K562 (cell line): Measurements from ENCODE around the gene COG2. TPM values are rescaled to one million over a fixed set of nuclear protein-coding genes. Genes with fewer than 3 reads are reported as not detected.
A peak's percentile ranks its signal among the peaks of the same experiment; 100 is the strongest.

Source experiments
- ATAC-seq: fragments of 200-7000 bp; cut with Tn5 transposase; 3 replicates; pipeline ENCODE4 v1.9.1; 2020; ENCODE audit warnings: moderate library complexity
- BruUV-seq: library from RNA; stranded (reverse); fragments of 400-500 nt; replicated peaks from 2 replicates; lab custom pipeline; 2021; lab: Mats Ljungman, UMichigan
- CTCF ChIA-PET: fragments of 300-600 bp; formaldehyde crosslinking; extraction: SDS; loops from one replicate; lab custom pipeline; 2021; ENCODE audit warnings: low intra/inter-chr PET ratio; lab: Yijun Ruan, JAX
- POLR2A ChIA-PET: fragments of 300-600, 350-650 bp; sonication (Branson Sonifier 250); formaldehyde crosslinking; extraction: SDS; loops from one replicate; lab custom pipeline; 2021; ENCODE audit warnings: antibody characterized with exemption, inconsistent platforms; lab: Yijun Ruan, JAX
- DNase-seq, 4 experiments: peaks; one replicate each; pipeline versions ENCODE4 v3.0.0 to v3.0.0-alpha.2; 2011 to 2018; ENCODE audit warnings: low spot score in 3 of 4, mixed read lengths in 3 of 4; ENCODE audit errors: extremely low read depth in 1 of 4
- FAIRE-seq: peaks from 2 replicates; lab custom pipeline; 2011; peaks lifted over from hg19 to GRCh38; lab: Jason Lieb, UNC
- H2AFZ ChIP-seq: 2 replicates; pipeline ENCODE4 v1.6.0; 2011; ENCODE audit warnings: low read depth, low read length, control low read depth, inconsistent platforms
- H3K27ac ChIP-seq: fragments of 200-600 bp; 3 replicates; pipeline ENCODE4 v1.8.0; 2011; ENCODE audit warnings: low read depth, mild to moderate bottlenecking, control low read depth, inconsistent platforms, low read length, moderate library complexity, mixed read lengths; ENCODE audit errors: extremely low read depth
- H3K27me3 ChIP-seq, 2 experiments: fragments of 300-600 bp in 1 of 2; 2 replicates in 1 of 2; 3 replicates in 1 of 2; pipeline versions ENCODE4 v1.6.0 to v1.8.0; 2011; ENCODE audit warnings: inconsistent platforms in 2 of 2, low read length in 2 of 2, mild to moderate bottlenecking in 1 of 2, mixed read lengths in 1 of 2, moderate library complexity in 1 of 2; ENCODE audit not compliant: control insufficient read depth in 2 of 2, insufficient read depth in 2 of 2
- H3K36me3 ChIP-seq: fragments of 300-600 bp; 3 replicates; pipeline ENCODE4 v1.8.0; 2011; ENCODE audit warnings: mild to moderate bottlenecking, low read length, inconsistent platforms; ENCODE audit not compliant: control insufficient read depth, insufficient read depth
- H3K4me1 ChIP-seq, 2 experiments: fragments of 200-600 bp in 1 of 2; replicated peaks in 1 of 2; 2 replicates in 1 of 2; 3 replicates in 1 of 2; pipeline versions ENCODE4 v1.5.1 to v1.8.0; 2011; ENCODE audit warnings: inconsistent platforms in 2 of 2, low read length in 2 of 2, mild to moderate bottlenecking in 1 of 2, mixed read lengths in 1 of 2, moderate library complexity in 1 of 2; ENCODE audit not compliant: control insufficient read depth in 2 of 2, insufficient read depth in 2 of 2
- H3K4me2 ChIP-seq: 2 replicates; pipeline ENCODE4 v1.6.1; 2011; ENCODE audit warnings: low read length, control low read depth, inconsistent platforms, mixed read lengths; ENCODE audit not compliant: insufficient read depth
- H3K4me3 ChIP-seq: fragments of 200-600 bp; sonication (generic), shearing (Covaris generic); 2 replicates; pipeline ENCODE4 v1.5.1; 2016; ENCODE audit warnings: control low read depth, inconsistent platforms
- H3K79me2 ChIP-seq: fragments of 200-600 bp; 3 replicates; pipeline ENCODE4 v1.8.0; 2011; ENCODE audit warnings: low read length, inconsistent platforms; ENCODE audit not compliant: control insufficient read depth, insufficient read depth
- H3K9ac ChIP-seq, 2 experiments: 2 replicates each; pipeline versions ENCODE4 v1.6.0 to v1.6.1; 2011; ENCODE audit warnings: low read depth in 2 of 2, low read length in 2 of 2, control low read depth in 1 of 2, inconsistent platforms in 1 of 2, mild to moderate bottlenecking in 1 of 2, mixed read lengths in 1 of 2; ENCODE audit not compliant: insufficient read depth in 1 of 2
- H3K9me1 ChIP-seq: one replicate; pipeline ENCODE4 v1.6.0; 2011; ENCODE audit warnings: inconsistent platforms, mild to moderate bottlenecking, low read length, moderate library complexity; ENCODE audit not compliant: control insufficient read depth, insufficient read depth
- H3K9me3 ChIP-seq: replicated peaks from 2 replicates; pipeline ENCODE4 v1.5.1; 2011; ENCODE audit warnings: low read depth, low read length, inconsistent platforms; ENCODE audit not compliant: control insufficient read depth, insufficient read depth
- H4K20me1 ChIP-seq: replicated peaks from 2 replicates; pipeline ENCODE4 v1.6.1; 2011; ENCODE audit warnings: low read length, inconsistent platforms, mixed read lengths; ENCODE audit not compliant: control insufficient read depth, insufficient read depth
- NFIC ChIP-seq: fragments of 450-650 bp; IDR thresholded peaks from 2 replicates; pipeline ENCODE4 v1.6.1; 2017; ENCODE audit warnings: mild to moderate bottlenecking, inconsistent platforms
- SRSF1 ChIP-seq: fragments of 200-400 bp; formaldehyde crosslinking; IDR thresholded peaks from 2 replicates; pipeline ENCODE4 v1.6.1; 2017; ENCODE audit warnings: mild to moderate bottlenecking, low read depth, low read length, moderate library complexity
- ZBTB26 ChIP-seq: fragments of 450-650 bp; formaldehyde crosslinking; IDR thresholded peaks from 2 replicates; pipeline ENCODE4 v1.4.0; 2022; ENCODE audit warnings: missing genetic modification characterization
- WGBS: fragments of 100-300 bp; shearing (Covaris generic); methylation state at CpG from one replicate; pipeline ENCODE4 v1.1.6; 2016; ENCODE audit warnings: low coverage, mixed read lengths; ENCODE audit not compliant: insufficient coverage; ENCODE audit errors: missing lambda C conversion rate; 5-methylcytosine and 5-hydroxymethylcytosine counted together
- in situ Hi-C: fragments of 300-500 bp; cut with MboI; formaldehyde crosslinking; loops from 4 replicates; pipeline ENCODE4 v1.15.0; 2018; ENCODE audit warnings: inconsistent platforms, mixed read lengths
- intact Hi-C: fragments of 100-400 bp; cut with micrococcal nuclease; formaldehyde crosslinking; loops from 2 replicates; pipeline ENCODE4 v1.14.2; 2022
- polyA plus RNA-seq, 8 experiments: library from polyadenylated mRNA; depleted of rRNA in 4 of 8; stranded (reverse) in 5 of 8; unstranded in 3 of 8; fragments of >200 nt; fragmentation: Nextera tagmentation in 2 of 8; fragmentation: Illumina TruSeq in 1 of 8; extraction: Ambion mirVana in 2 of 8; extraction: Trizol in 1 of 8; gene quantifications; 2 replicates each; pipeline versions ENCODE4 v1.2.1 to v1.2.3, GENCODE V29; 2011 to 2014; ENCODE audit warnings: inconsistent platforms in 1 of 8, missing spikeins in 1 of 8
- total RNA-seq, 7 experiments: library from RNA; depleted of rRNA in 6 of 7; stranded (reverse); fragments of >200 nt in 6 of 7; fragmentation: Illumina TruSeq in 2 of 7; extraction: Trizol in 2 of 7; gene quantifications; 2 replicates each; pipeline versions ENCODE4 v1.2.1 to v1.2.3, GENCODE V29; 2011 to 2021; ENCODE audit warnings: low replicate concordance in 1 of 7

Gene COG2
- total and polyA plus RNA-seq, 9 of the 15 experiments (the other 6 are each of a cell fraction or from before 2014, with no cell fraction given), result 22.0 to 51.7 (median 33.3) TPM

GRCh38 chr1:230611128-230611877 is 31.0 kb upstream of the COG2 start (continued):
- no peak for TF ChIP-seq ZBTB26 (CRISPR knock-in tag)

GRCh38 chr1:230611878-230612235 is 30.4 kb upstream of the COG2 start:
- peaks cover 0 to 12% of the 10 kb centered on the region in 2 experiments; a peak in 4 of 5 replicates for H3K27me3 ChIP-seq
- 0% methylated on average over 1 of the region's 1 CpG for WGBS
- H3K4me2 ChIP-seq, result no peak overlapping the region
- BruUV-seq, result no TSS peak
- POLR2A ChIA-PET, result no interaction called here
- intact Hi-C loops, result no loop called here
- no peak for DNase-seq
- H2AFZ ChIP-seq, result no peak overlapping the region
- H3K9me3 ChIP-seq, result no peaks in the 10 kb centered on the region
- CTCF ChIA-PET, result no interaction called here
- H3K4me3 ChIP-seq, result no peak overlapping the region
- TF ChIP-seq NFIC, result peak; percentile 67
- no peak for TF ChIP-seq SRSF1
- no peaks in the 10 kb centered on the region for H3K36me3 ChIP-seq
- peak; percentile 54 for FAIRE-seq
- H3K4me1 ChIP-seq, result no peaks in the 10 kb centered on the region
- H3K79me2 ChIP-seq, result no peaks in the 10 kb centered on the region
- no peak for ATAC-seq
- H3K9me1 ChIP-seq, result no peaks in the 10 kb centered on the region
- in situ Hi-C loops, result no loop called here
- no peak overlapping the region for H3K9ac ChIP-seq
- H4K20me1 ChIP-seq, result no peaks in the 10 kb centered on the region
- no peak overlapping the region for H3K27ac ChIP-seq
